GM18868 (cell line): ENCODE measurements around the gene PTPRM.

ENCODE experiments used
- ATAC-seq: cut with Tn5 transposase; IDR thresholded peaks from one replicate; pipeline ENCODE4 v1.9.1; 2021; ENCODE audit warnings: mild to moderate bottlenecking, moderate library complexity; ENCODE audit not compliant: unreplicated experiment

PTPRM gene

GRCh38 chr18:8140841-8141501 is 573.9 kb downstream of the PTPRM start:
- ATAC-seq = no peak

DNA sequence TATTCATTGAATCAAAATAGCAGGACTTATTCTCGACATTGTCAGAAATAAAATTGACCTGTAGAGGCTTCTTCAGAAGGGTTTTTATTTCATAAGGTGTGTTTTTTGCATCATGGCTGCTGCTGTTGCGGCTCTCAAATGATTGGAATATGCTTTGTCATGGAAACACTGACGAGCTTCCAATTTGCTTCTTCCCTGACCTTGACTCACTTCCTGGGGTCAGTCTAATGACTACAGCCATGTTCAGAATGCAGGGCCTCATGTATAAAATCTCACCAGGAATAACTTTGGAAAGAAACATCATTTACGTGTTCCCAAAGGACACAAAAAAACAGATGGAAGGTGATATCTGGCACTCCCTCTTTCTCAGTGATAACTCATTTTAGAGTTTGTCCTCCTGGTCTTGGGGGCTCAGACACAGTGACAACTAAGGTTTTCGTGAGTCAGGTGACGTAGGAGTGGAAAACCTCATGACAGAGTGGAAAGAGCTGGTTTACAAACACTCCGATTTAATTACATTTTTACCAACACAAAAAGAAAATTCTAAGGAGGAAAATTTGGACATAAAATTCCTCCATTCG is 575.1 kb downstream of the PTPRM start:
- ATAC-seq = no peak

DNA sequence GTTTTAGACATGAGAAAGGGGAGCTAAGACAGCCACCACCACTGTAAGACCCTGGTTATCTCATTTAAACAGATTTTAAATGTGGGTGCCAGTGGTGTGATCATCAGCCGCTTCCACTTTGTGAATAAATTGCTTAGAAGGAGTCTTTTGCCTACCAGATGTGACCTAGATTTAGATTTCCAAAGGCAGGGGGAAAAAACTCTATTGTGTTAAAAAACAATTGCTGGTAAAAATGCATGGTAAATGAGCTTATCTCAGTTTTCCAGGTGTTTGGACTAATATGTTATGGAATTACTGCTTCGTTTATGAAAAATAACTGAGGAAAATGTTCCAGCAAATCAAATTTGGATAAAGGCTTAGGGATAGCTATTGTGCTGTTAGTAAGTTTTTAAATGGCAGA is 575.8 kb downstream of the PTPRM start:
- no peak for ATAC-seq

DNA sequence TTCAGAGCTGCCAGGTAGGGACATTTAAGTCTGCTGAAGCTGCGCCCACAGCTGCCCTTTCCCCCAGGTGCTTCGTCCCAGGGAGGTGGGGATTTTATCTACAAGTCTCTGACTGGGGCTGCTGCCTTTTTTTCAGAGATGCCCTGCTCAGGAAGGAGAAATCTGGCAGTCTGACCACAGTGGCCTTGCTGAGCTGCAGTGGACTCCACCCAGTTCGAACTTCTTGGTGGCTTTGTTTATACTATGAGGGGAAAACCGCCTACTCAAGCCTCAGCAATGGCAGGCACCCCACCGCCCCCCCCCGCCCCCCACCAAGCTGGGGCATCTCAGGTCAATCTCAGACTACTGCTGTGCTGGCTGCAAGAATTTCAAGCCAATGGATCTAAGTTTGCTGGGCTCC is 584.1 kb downstream of the PTPRM start:
- no peak for ATAC-seq

DNA sequence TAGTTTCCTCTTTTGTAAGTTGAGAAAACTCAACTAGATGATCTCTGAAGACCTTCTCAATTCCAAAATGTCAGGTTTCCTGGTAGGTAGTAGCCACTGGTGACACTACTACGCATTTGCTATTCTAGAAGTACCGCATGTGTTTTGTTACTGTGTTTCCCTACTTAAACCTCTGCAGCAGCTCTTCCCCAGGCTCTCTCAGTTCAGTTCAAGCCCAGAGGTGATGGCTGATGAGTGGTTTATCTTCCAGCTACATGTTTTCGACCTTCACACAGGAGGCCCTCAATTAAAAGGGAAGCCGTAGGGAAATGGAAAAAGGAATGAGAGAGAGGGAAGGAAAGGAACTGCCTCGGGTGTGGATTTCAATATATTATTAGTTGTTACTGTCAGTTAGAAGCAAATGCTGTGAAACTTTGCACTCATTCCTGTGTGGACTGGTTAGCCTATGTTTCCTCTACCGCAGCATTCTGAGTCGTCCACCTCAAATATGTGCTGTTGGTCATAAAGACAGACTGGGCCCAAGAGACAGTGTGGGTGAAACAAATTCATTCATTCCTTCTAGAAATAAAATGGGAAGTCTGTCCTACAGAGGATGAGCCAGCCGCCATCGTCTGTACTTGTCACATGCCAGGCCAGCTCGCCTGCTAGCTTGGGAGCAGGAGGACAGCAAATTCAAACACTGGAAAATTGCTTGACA is 586.9 kb downstream of the PTPRM start:
- ATAC-seq = no peak

GRCh38 chr18:8162802-8163201 is 595.7 kb downstream of the PTPRM start:
- no peak for ATAC-seq

GRCh38 chr18:8163286-8163959 is 596.3 kb downstream of the PTPRM start:
- no peak for ATAC-seq

DNA sequence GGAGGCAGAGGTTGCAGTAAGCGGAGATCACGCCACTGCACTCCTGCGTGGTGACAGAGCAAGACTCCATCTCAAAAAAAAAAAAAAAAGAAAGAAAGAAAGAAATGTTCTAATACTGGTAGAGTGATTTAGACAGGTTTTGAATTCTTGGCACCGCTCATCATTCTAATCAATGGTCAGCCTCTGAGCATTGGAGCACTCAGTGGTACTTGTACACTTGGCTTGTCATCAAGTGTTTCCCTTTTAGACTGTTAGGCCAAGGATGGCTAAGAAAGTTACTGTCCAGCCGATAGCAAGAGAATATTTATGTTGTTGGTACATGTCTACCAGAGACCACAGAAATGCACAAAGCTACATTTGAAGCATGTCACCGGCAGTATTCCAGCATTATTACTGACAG is 598.0 kb downstream of the PTPRM start:
- ATAC-seq = no peak

- ATAC-seq = no peak
These were observed 599.9 kb downstream of the PTPRM start for GRCh38 chr18:8167026-8167425.

DNA sequence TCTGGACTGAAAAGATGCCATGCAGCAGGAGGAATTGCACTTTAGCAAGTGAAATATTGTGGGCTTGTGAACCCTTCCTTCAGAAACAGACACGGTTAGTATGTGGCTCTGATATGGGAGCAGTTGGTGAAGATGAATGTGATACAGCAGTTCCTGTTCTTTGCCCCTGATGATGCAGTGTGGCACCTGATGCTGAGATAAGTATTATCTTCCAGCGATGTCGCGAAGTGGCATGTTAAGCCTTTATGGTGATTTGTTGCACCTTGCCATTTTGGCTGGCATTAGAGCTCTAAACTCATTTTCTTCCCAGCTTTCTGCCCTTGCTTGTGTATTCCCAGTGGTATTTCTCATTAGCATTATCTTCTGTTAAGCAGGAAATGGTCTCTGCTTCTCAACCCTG is 600.6 kb downstream of the PTPRM start:
- ATAC-seq = no peak

DNA sequence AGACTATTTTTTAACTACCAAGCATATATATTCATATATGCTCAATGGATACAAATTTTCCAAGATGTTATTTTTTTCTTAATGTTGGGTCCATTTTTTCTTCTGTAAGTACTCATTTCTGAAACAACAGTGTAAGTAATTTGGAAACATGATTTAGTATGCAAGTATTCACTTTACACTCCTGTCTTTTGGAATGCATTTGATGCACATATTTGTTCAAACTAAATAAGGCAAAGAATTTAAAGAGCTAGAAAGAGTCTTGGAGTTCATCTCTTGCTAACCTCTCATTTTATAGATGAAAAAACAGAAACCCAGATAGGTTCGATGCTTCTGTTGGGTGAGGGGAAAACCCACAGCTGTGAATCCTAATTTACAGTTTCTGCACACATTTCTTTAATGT is 602.6 kb downstream of the PTPRM start:
- no peak for ATAC-seq

DNA sequence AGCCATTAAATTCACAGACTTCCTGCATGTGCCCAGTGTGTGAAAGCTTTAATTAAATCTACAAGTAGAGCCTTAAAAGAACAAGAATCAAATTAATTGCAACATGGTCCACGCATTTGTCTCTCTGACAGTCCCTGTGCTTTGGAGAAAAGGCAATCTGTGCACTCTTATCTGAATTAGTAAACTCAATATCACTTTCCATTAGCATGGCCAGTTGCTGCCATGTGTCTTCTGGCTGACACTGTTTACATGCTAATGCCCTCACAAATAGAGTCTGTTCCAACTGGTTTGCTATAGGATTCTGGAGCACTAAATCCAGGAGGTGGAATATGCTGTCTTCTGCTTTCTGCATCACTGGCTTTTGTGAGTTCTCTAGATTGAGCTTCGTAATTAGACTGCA is 607.7 kb downstream of the PTPRM start:
- no peak for ATAC-seq

- no peak for ATAC-seq
These were observed 608.5 kb downstream of the PTPRM start for GRCh38 chr18:8175501-8176061.

DNA sequence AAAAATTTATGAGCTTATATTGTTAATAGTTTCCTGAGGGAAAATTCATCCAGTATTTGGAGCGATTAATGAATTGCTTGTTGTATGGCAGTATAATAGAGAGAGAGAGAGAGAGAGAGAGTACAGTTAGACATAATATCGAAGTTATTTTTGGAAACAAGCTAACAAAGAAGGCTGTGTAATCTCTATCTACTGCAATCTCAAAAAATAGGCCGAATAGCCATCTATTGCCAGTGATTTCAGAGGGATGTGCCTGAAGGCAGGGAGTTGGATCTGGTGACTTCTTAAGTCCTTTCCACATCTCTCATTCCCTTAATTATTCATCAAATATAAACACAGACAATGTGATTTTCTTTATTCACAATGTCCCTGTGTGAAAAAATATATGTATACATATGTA is 609.0 kb downstream of the PTPRM start:
- no peak for ATAC-seq

- no peak for ATAC-seq
These were observed 609.4 kb downstream of the PTPRM start for GRCh38 chr18:8176554-8176953.

- no peak for ATAC-seq
These were observed 610.4 kb downstream of the PTPRM start for GRCh38 chr18:8177330-8178016.

DNA sequence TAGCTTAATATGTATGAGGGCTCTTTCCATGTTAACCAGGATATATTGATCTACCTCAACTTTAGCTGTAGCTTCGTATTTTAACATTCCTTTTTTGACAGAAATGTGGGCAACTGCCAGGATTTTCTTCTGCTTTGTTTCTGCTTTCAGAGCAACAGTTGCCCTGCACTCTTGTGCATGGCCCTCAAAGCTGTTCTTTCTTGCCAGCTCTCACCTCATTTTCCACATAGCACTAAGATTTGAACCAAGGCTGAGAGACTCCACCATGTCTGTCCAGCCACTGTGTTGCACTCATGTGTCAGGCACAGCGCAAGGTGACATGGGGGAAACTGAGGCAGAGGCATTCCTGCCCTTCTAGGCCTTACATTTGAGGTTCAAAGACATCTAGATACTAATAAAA is 619.3 kb downstream of the PTPRM start:
- ATAC-seq = no peak

- ATAC-seq = no peak
These were observed 621.1 kb downstream of the PTPRM start for GRCh38 chr18:8188184-8188583.

- no peak for ATAC-seq
These were observed 623.9 kb downstream of the PTPRM start for GRCh38 chr18:8190980-8191379.

- ATAC-seq = no peak
These were observed 627.3 kb downstream of the PTPRM start for GRCh38 chr18:8194431-8194830.

- no peak for ATAC-seq
These were observed 629.1 kb downstream of the PTPRM start for GRCh38 chr18:8196238-8196637.
